AG04450 (cell line): Measurements from ENCODE around the gene PPIG. TPM values are rescaled to one million over a fixed set of nuclear protein-coding genes. Genes with fewer than 3 reads are reported as not detected.
"Not testable (repeated sequence)": the region's sequence is repeated elsewhere in the genome, so short reads cannot be mapped to it uniquely, and the experiment has no call there.

Source experiments
- CTCF ChIA-PET: fragments of 300-600, 350-600 bp; formaldehyde crosslinking; extraction: SDS; loops from one replicate; lab custom pipeline; 2022; ENCODE audit warnings: antibody characterized with exemption, inconsistent platforms; lab: Charles Lee
- POLR2A ChIA-PET: fragments of 350-600 bp; formaldehyde crosslinking; extraction: SDS; loops from one replicate; lab custom pipeline; 2021; ENCODE audit warnings: antibody characterized with exemption, inconsistent platforms; lab: Yijun Ruan, JAX
- DNase-seq: peaks from one replicate; pipeline ENCODE4 v3.0.0-alpha.2; 2011; ENCODE audit warnings: low read depth, low spot score
- H3K27ac ChIP-seq: one replicate; pipeline ENCODE4 v1.5.1; 2012; ENCODE audit warnings: low read depth, low read length, control low read depth
- H3K27me3 ChIP-seq: one replicate; pipeline ENCODE4 v1.6.0; 2012; ENCODE audit warnings: low read length; ENCODE audit not compliant: control insufficient read depth, insufficient read depth
- H3K4me3 ChIP-seq: 2 replicates; pipeline ENCODE4 v1.5.1; 2011; ENCODE audit warnings: mild to moderate bottlenecking, low read depth, low read length, control low read depth
- H3K9me3 ChIP-seq: 2 replicates; pipeline ENCODE4 v1.5.1; 2012; ENCODE audit warnings: low read length; ENCODE audit not compliant: control insufficient read depth, insufficient read depth
- polyA plus RNA-seq: library from polyadenylated mRNA; depleted of rRNA; stranded (reverse); fragments of >200 nt; gene quantifications from 2 replicates; pipeline ENCODE4 v1.2.3, GENCODE V29; 2011
- TF ChIP-seq, protein P1 (sequence below): IDR thresholded peaks from 2 replicates; pipeline ENCODE4 v1.5.1; 2011; ENCODE audit warnings: low read depth, low read length, control low read depth, inconsistent platforms

The PPIG gene
- polyA plus RNA-seq, 1 experiment, result 47.1 TPM

DNA sequence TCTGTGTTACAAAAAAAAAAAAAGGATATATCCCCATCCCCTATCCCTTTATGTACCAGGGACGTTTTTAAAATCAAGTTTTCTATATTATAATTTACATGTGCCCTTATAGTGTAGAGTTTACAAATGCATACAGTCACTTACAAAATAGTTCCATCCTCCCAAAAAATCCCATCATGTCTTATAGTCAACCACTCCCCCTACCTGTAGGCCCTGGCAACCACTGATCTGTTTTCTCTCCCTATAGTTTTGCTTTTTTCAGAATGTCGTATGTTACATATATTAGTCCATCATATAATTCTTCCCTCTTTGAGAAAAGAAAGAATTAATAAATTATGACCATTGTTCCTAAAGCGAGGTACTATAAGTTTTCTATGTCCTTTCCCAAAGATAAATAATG lies 92.2 kb downstream of the PPIG start:
- H3K27ac ChIP-seq, result no peak overlapping the region
- TF ChIP-seq, protein P1, sequence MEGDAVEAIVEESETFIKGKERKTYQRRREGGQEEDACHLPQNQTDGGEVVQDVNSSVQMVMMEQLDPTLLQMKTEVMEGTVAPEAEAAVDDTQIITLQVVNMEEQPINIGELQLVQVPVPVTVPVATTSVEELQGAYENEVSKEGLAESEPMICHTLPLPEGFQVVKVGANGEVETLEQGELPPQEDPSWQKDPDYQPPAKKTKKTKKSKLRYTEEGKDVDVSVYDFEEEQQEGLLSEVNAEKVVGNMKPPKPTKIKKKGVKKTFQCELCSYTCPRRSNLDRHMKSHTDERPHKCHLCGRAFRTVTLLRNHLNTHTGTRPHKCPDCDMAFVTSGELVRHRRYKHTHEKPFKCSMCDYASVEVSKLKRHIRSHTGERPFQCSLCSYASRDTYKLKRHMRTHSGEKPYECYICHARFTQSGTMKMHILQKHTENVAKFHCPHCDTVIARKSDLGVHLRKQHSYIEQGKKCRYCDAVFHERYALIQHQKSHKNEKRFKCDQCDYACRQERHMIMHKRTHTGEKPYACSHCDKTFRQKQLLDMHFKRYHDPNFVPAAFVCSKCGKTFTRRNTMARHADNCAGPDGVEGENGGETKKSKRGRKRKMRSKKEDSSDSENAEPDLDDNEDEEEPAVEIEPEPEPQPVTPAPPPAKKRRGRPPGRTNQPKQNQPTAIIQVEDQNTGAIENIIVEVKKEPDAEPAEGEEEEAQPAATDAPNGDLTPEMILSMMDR, result no peak
- ChIA-PET POLR2A (no interaction called here), CTCF (no interaction called here)
- no peaks in the 10 kb centered on the region for H3K27me3 ChIP-seq
- H3K9me3 ChIP-seq, result no peaks in the 10 kb centered on the region
- H3K4me3 ChIP-seq, result no peak overlapping the region
- no peak for DNase-seq

DNA sequence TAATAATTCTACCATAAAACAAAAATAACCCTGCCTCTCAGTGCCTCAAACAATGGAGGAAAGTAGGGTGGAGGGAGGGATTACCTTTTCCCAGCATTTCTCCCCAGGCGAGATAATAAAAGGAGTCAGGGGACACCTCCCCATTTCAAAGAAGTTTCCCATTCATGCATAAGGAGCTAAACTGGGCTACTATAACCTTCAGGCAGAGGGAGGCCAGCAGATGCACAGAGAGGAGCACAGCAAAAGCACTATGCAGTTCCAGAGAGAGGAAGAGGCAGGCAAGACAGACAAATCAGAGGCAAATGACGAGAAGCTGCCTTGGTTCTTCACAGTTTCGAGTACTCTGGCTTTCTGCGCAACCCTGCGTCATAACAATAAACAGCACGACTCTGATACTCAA lies 92.7 kb downstream of the PPIG start:
- Histone ChIP-seq H3K27ac (no peak overlapping the region), H3K9me3 (no peaks in the 10 kb centered on the region), H3K4me3 (no peak overlapping the region), H3K27me3 (no peaks in the 10 kb centered on the region)
- TF ChIP-seq, protein P1, result no peak
- ChIA-PET CTCF (no interaction called here), POLR2A (no interaction called here)
- no peak for DNase-seq

DNA sequence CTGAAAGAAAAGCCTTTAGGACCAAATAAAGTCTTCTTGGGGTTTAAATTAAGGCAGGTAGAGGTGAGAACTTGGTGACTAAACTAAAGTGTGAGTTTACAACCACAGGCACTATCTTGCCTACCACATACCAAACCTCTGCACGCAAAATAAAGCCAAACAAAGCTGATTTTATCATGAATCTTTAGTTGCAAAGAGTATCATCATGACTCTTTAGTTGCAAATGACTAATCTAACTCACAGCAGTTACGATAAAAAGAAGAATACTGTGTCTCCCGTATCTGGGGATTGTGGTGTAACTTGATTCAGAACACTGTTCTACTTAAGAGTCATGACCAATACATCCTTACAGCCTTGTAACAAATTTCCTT lies 98.9 kb downstream of the PPIG start:
- H3K27me3 ChIP-seq, result no peaks in the 10 kb centered on the region
- TF ChIP-seq, protein P1, result no peak
- ChIA-PET CTCF (interaction anchor here (1.5 kb wide), 1 partner anchor 9 kb away, joined by 4 read pairs; no protein-coding TSS in a partner anchor), POLR2A (no interaction called here)
- no peak overlapping the region for H3K4me3 ChIP-seq
- no peaks in the 10 kb centered on the region for H3K9me3 ChIP-seq
- DNase-seq, result no peak
- no peak overlapping the region for H3K27ac ChIP-seq

DNA sequence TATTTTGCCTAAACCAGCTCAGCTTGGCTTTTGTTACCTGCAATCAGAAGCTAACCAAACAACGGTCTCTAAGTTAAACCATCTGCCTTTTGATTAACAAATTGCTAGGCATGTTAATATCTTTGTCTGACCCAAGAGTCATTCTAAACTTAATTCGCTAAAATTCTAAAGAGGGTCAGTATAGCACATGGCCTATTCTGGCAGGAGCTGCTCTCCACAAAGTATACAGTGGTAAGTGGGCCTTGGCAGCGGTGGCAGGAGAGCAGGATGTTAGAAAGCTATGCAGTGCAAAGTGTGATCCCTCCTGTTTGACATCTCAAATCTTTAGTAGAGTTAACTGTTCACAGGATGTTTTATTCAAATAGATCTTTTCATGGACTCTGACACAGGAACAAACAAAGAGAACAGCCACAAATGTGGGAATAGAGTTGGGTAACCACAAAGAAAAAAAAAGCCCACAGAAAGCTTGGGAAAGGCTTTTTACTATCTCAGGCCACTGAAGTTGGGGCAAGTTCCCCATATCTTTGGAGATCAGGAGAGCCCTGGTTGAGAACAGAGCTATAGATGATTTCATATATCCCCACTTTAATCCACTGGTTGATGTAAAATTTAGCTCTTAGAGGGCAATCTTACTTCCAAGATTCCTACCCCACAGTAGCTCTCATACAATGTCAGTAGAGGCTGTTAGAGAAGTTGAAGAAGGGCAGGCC lies 99.4 kb downstream of the PPIG start:
- no peak overlapping the region for H3K4me3 ChIP-seq
- H3K27ac ChIP-seq, result no peak overlapping the region
- DNase-seq, result no peak
- ChIA-PET POLR2A (no interaction called here), CTCF (interaction anchor here (1.5 kb wide), 1 partner anchor 9 kb away, joined by 4 read pairs; no protein-coding TSS in a partner anchor)
- H3K9me3 ChIP-seq, result no peaks in the 10 kb centered on the region
- TF ChIP-seq, protein P1, result no peak
- no peaks in the 10 kb centered on the region for H3K27me3 ChIP-seq

DNA sequence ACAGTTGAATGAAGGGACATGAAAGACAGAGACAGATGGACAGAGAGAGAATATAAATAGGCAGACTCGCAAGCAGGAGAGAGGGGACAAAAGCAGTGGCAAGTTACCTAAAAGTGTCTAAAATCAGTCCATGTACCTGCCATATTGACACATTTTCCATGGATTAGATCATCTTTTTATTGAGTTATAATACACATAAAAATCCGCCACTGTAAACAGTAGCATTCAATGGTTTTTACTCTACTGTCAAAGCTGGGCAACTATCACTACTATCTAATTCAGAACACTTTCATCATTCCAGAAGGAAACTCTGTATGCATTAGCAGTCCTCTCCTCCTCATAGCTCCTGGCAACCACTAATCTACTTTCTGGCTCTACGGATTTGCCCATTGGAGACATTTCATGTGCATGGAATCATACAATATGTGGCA lies 100.0 kb downstream of the PPIG start:
- no peak for DNase-seq
- H3K27me3 ChIP-seq, result no peaks in the 10 kb centered on the region
- H3K4me3 ChIP-seq, result no peak overlapping the region
- H3K27ac ChIP-seq, result no peak overlapping the region
- TF ChIP-seq, protein P1, result no peak
- ChIA-PET POLR2A (no interaction called here), CTCF (interaction anchor here (1.5 kb wide), 1 partner anchor 10 kb away, joined by 4 read pairs; no protein-coding TSS in a partner anchor)
- no peaks in the 10 kb centered on the region for H3K9me3 ChIP-seq

DNA sequence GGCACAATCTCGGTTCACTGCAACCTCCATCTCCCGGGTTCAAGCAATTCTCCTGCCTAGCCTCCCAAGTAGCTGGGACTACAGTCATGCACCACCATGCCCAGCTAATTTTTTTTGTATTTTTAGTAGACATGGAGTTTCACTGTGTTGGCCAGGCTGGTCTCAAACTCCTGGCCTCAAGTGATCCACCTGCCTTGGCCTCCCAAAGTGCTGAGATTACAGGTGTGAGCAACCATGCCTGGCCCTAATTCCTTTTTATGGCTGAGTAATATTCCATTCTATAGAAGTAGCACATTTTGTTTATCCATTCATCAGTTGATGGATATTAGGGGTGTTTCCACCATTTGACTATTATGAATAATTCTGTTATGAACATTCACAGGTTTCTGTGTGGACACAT lies 100.6 kb downstream of the PPIG start:
- DNase-seq, result not testable (repeated sequence)

DNA sequence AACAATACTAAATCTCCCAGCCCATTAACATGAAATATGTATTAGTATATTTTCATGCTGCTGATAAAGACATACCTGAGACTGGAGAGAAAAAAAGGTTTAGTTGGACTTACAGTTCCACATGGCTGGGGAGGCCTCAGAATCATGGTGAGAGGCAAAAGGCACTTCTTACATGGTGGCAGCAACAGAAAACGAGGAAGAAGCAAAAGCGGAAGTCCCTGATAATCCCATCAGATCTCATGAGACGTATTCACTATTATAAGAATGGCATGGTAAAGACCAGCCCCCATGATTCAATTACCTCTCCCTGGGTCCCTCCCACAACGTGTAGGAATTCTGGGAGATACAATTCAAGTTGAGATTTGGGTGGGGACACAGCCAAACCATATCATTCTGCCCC lies 102.7 kb downstream of the PPIG start:
- H3K27me3 ChIP-seq, DNase-seq, POLR2A ChIA-PET, H3K27ac ChIP-seq, H3K9me3 ChIP-seq, CTCF ChIA-PET, H3K4me3 ChIP-seq: not testable (repeated sequence)

More for the DNA sequence above, 100.6 kb downstream of the PPIG start:
- CTCF ChIA-PET, H3K27ac ChIP-seq, H3K4me3 ChIP-seq, H3K27me3 ChIP-seq, POLR2A ChIA-PET, H3K9me3 ChIP-seq: not testable (repeated sequence)
